HG02884 (cell line): ENCODE measurements around the gene GNAI2.
"Not testable (repeated sequence)": the region's sequence is repeated elsewhere in the genome, so short reads cannot be mapped to it uniquely, and the experiment has no call there.

Experiments
- ATAC-seq: cut with Tn5 transposase; IDR thresholded peaks from one replicate; pipeline ENCODE4 v1.9.1; 2021; ENCODE audit warnings: mild to moderate bottlenecking, moderate library complexity; ENCODE audit not compliant: unreplicated experiment

The GNAI2 gene

GRCh38 chr3:50224639-50225038 lies 11.4 kb upstream of the GNAI2 start:
- no peak for ATAC-seq

- ATAC-seq, result peak; percentile 12
Observed at GRCh38 chr3:50226888-50227389, 9.1 kb upstream of the GNAI2 start.

GRCh38 chr3:50227390-50228183 lies 8.4 kb upstream of the GNAI2 start:
- ATAC-seq, result peak; percentile 89

GRCh38 chr3:50228184-50228763 lies 7.7 kb upstream of the GNAI2 start:
- not testable (repeated sequence) for ATAC-seq

- no peak for ATAC-seq
Observed at GRCh38 chr3:50229490-50229889, 6.5 kb upstream of the GNAI2 start.

GRCh38 chr3:50230104-50230793 lies 5.8 kb upstream of the GNAI2 start:
- ATAC-seq, result no peak

- no peak for ATAC-seq
Observed at GRCh38 chr3:50230794-50231125, 5.2 kb upstream of the GNAI2 start.

GRCh38 chr3:50231581-50231980 lies 4.4 kb upstream of the GNAI2 start:
- ATAC-seq, result no peak

- ATAC-seq, result no peak
Observed at GRCh38 chr3:50232303-50232702, 3.7 kb upstream of the GNAI2 start.

GRCh38 chr3:50233176-50233575 lies 2.8 kb upstream of the GNAI2 start:
- no peak for ATAC-seq

- ATAC-seq, result no peak
Observed at GRCh38 chr3:50236484-50237132, 604 bp downstream of the GNAI2 start.

GRCh38 chr3:50237133-50237651 lies 1.2 kb downstream of the GNAI2 start:
- no peak for ATAC-seq

GRCh38 chr3:50237754-50238548 lies 1.9 kb downstream of the GNAI2 start:
- ATAC-seq, result no peak

GRCh38 chr3:50238549-50239026 lies 2.6 kb downstream of the GNAI2 start:
- ATAC-seq, result no peak

- no peak for ATAC-seq
Observed at GRCh38 chr3:50239649-50240048, 3.6 kb downstream of the GNAI2 start.

GRCh38 chr3:50241163-50241562 lies 5.2 kb downstream of the GNAI2 start:
- no peak for ATAC-seq

- no peak for ATAC-seq
Observed at GRCh38 chr3:50241713-50242380, 5.8 kb downstream of the GNAI2 start.

- no peak for ATAC-seq
Observed at GRCh38 chr3:50242381-50242770, 6.4 kb downstream of the GNAI2 start.

- no peak for ATAC-seq
Observed at GRCh38 chr3:50242851-50243542, 7.0 kb downstream of the GNAI2 start.
